NT2/D1 (cell line): ENCODE results near the gene STX8.

ENCODE experiments used
- SUZ12 ChIP-seq: IDR thresholded peaks from 2 replicates; pipeline ENCODE4 v1.6.1; 2011; ENCODE audit not compliant: insufficient read length, insufficient read depth; ENCODE audit errors: extremely low read depth
- YY1 ChIP-seq: IDR thresholded peaks from 2 replicates; pipeline ENCODE4 v1.6.1; 2011; ENCODE audit not compliant: insufficient read length, insufficient read depth

GRCh38 chr17:9615486-9615885 is 39.9 kb upstream of the STX8 start:
- TF ChIP-seq YY1 (no peak), SUZ12 (no peak)
